Measurements from ENCODE around the gene GLP2R. TPM values are rescaled to one million over a fixed set of nuclear protein-coding genes. Genes with fewer than 3 reads are reported as not detected.
"Not testable (repeated sequence)": the region's sequence is repeated elsewhere in the genome, so short reads cannot be mapped to it uniquely, and the experiment has no call there.

Gene GLP2R
- total RNA-seq, 3 donors from 2014 or later = 5.8 to 28.2 (median 7.4) TPM

GRCh38 chr17:9917801-9918200 is 92.1 kb downstream of the GLP2R start:
- no peaks in the 10 kb centered on the region for H3K36me3 ChIP-seq (ENCODE audit: low read depth)
- intact Hi-C loops (cut with DNase I, micrococcal nuclease) = no loop called here
- no peaks in the 10 kb centered on the region for H3K4me1 ChIP-seq (ENCODE audit: low read depth)
- TF ChIP-seq CTCF (IDR thresholded peaks at IDR 0.05) = no peak
- no peak overlapping the region for H3K4me3 ChIP-seq
- ATAC-seq = no peak
- no peaks in the 10 kb centered on the region for H3K9me3 ChIP-seq
- DNase-seq = no peak

- Histone ChIP-seq H3K36me3 (ENCODE audit: low read depth) (no peaks in the 10 kb centered on the region), H3K4me3 (no peak overlapping the region), H3K9me3 (no peaks in the 10 kb centered on the region), H3K4me1 (ENCODE audit: low read depth) (no peaks in the 10 kb centered on the region)
- TF ChIP-seq CTCF (IDR thresholded peaks at IDR 0.05) = no peak
- intact Hi-C loops (cut with DNase I, micrococcal nuclease) = no loop called here
- ATAC-seq (no peak), DNase-seq (no peak)
Measured at GRCh38 chr17:9918352-9918751, 92.6 kb downstream of the GLP2R start.

GRCh38 chr17:9918804-9919352 is 93.2 kb downstream of the GLP2R start:
- intact Hi-C loops (cut with DNase I, micrococcal nuclease) = no loop called here
- ATAC-seq (no peak), DNase-seq (no peak)
- H3K4me1 ChIP-seq (ENCODE audit: low read depth) = no peaks in the 10 kb centered on the region
- no peaks in the 10 kb centered on the region for H3K36me3 ChIP-seq (ENCODE audit: low read depth)
- no peaks in the 10 kb centered on the region for H3K9me3 ChIP-seq
- no peak overlapping the region for H3K4me3 ChIP-seq
- no peak for TF ChIP-seq CTCF (IDR thresholded peaks at IDR 0.05)

- not testable (repeated sequence) for DNase-seq; H3K4me1 ChIP-seq (ENCODE audit: low read depth)
Measured at GRCh38 chr17:9921216-9921615, 95.5 kb downstream of the GLP2R start.

GRCh38 chr17:9922012-9922848 is 96.5 kb downstream of the GLP2R start:
- Histone ChIP-seq H3K36me3 (ENCODE audit: low read depth) (no peaks in the 10 kb centered on the region), H3K9me3 (no peaks in the 10 kb centered on the region), H3K4me3 (no peak overlapping the region), H3K4me1 (ENCODE audit: low read depth) (no peaks in the 10 kb centered on the region)
- intact Hi-C loops (cut with DNase I, micrococcal nuclease) = no loop called here
- DNase-seq (no peak), ATAC-seq (no peak)
- no peak for TF ChIP-seq CTCF (IDR thresholded peaks at IDR 0.05)

More at GRCh38 chr17:9921216-9921615, 95.5 kb downstream of the GLP2R start:
- H3K9me3 ChIP-seq; ATAC-seq; H3K36me3 ChIP-seq (ENCODE audit: low read depth); intact Hi-C loops (cut with DNase I, micrococcal nuclease); H3K4me3 ChIP-seq: not testable (repeated sequence)

GRCh38 chr17:9924735-9925191 is 99.0 kb downstream of the GLP2R start:
- H3K36me3 ChIP-seq (ENCODE audit: low read depth) = no peaks in the 10 kb centered on the region
- no peak overlapping the region for H3K4me3 ChIP-seq
- no peaks in the 10 kb centered on the region for H3K4me1 ChIP-seq (ENCODE audit: low read depth)
- peak; percentile 83 for ATAC-seq
- TF ChIP-seq CTCF (IDR thresholded peaks at IDR 0.05) = peak; percentile 76
- H3K9me3 ChIP-seq = no peaks in the 10 kb centered on the region
- intact Hi-C loops (cut with DNase I, micrococcal nuclease) = no loop called here
- DNase-seq = peak in 1 of 3 donors; percentile 37

Measured in mucosa of descending colon (tissue), 3 donors.